HCT116 (cell line): Measurements from ENCODE around the gene BFSP2.

ENCODE experiments used
- CEBPB ChIP-seq: IDR thresholded peaks from 2 replicates; pipeline ENCODE4 v1.6.1; 2012; ENCODE audit warnings: low read depth
- ELF1 ChIP-seq: IDR thresholded peaks from 2 replicates; pipeline ENCODE4 v1.6.1; 2012; ENCODE audit warnings: low read depth, borderline replicate concordance
- EZH2phosphoT487 ChIP-seq: fragments of 200-600 bp; IDR thresholded peaks from 2 replicates; pipeline ENCODE4 v1.6.1; 2018; ENCODE audit warnings: antibody characterized with exemption, borderline replicate concordance
- POLR2A ChIP-seq: IDR thresholded peaks from 2 replicates; pipeline ENCODE4 v1.7.0; 2011; ENCODE audit warnings: borderline replicate concordance; ENCODE audit not compliant: insufficient read depth, insufficient read length; ENCODE audit errors: extremely low read depth
- POLR2AphosphoS5 ChIP-seq: IDR thresholded peaks from 2 replicates; pipeline ENCODE4 v1.6.1; 2011; ENCODE audit warnings: mild to moderate bottlenecking, low read depth, low read length, moderate library complexity
- SIN3A ChIP-seq: IDR thresholded peaks from 2 replicates; pipeline ENCODE4 v1.6.1; 2012; ENCODE audit warnings: low read depth
- YY1 ChIP-seq: IDR thresholded peaks from 2 replicates; pipeline ENCODE4 v1.6.1; 2011; ENCODE audit warnings: low read length, low read depth, moderate library complexity, mild to moderate bottlenecking; ENCODE audit not compliant: insufficient replicate concordance; ENCODE audit errors: extremely low read depth
- TF ChIP-seq, protein P1 (sequence below), 3 experiments: fragments of 200-600 bp in 1 of 3; sonication (generic) in 1 of 3; IDR thresholded peaks in 2 of 3; conservative IDR thresholded peaks in 1 of 3; 2 replicates each; pipeline ENCODE4 v1.5.1; 2012 to 2017; ENCODE audit warnings: low read depth in 2 of 3, low read length in 2 of 3, antibody characterized with exemption in 1 of 3, borderline replicate concordance in 1 of 3, control low read depth in 1 of 3, mild to moderate bottlenecking in 1 of 3, mixed read lengths in 1 of 3, mixed run types in 1 of 3, moderate library complexity in 1 of 3; ENCODE audit not compliant: insufficient read depth in 1 of 3
- TF ChIP-seq, protein P2 (sequence below): IDR thresholded peaks from 2 replicates; pipeline ENCODE4 v1.6.1; 2012; ENCODE audit warnings: low read depth
- TF ChIP-seq, protein P3 (sequence below): IDR thresholded peaks from 2 replicates; pipeline ENCODE4 v1.6.1; 2011; ENCODE audit warnings: mild to moderate bottlenecking, low read length, moderate library complexity; ENCODE audit not compliant: insufficient replicate concordance; ENCODE audit errors: extremely low read depth

DNA sequence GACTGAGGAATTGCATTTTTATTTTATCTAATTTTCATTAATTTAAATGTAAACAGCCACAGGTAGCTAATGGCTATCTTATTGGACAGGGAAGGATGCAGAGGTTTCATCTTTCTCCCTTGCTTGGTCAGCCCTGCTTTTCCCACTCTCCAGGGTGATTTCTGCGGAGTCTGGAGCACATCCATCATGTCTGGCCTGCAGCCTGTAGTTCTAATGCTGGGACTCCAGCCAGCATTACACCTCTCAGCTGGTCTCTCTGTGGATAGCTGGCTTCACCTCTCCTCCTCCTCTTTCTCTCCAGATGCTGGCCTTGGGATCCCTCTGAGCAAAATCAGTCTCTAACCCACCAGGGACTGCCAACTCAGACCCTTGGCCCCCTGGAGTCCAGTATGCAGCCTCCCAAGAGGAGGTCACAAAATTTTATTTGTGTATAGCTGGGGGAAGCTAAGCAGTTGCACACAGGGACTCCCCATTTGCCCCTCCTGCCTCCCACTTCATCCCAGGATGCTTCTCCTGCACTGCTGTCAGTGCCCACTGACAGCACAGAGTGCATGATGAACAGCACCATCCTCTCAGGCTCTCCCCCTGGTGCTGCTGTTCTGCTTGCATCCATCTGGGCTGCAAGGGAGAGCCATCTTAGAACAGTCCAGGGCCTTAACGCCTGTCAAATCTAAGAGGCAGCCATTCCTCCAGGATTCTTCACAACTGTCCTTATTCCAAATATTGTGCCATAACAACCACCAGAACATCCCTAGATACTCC is 1.7 kb downstream of the BFSP2 start:
- TF ChIP-seq, protein P1, sequence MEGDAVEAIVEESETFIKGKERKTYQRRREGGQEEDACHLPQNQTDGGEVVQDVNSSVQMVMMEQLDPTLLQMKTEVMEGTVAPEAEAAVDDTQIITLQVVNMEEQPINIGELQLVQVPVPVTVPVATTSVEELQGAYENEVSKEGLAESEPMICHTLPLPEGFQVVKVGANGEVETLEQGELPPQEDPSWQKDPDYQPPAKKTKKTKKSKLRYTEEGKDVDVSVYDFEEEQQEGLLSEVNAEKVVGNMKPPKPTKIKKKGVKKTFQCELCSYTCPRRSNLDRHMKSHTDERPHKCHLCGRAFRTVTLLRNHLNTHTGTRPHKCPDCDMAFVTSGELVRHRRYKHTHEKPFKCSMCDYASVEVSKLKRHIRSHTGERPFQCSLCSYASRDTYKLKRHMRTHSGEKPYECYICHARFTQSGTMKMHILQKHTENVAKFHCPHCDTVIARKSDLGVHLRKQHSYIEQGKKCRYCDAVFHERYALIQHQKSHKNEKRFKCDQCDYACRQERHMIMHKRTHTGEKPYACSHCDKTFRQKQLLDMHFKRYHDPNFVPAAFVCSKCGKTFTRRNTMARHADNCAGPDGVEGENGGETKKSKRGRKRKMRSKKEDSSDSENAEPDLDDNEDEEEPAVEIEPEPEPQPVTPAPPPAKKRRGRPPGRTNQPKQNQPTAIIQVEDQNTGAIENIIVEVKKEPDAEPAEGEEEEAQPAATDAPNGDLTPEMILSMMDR (IDR thresholded peaks at IDR 0.05 in 2 of 3, conservative IDR thresholded peaks at IDR 0.05 in 1 of 3; ENCODE audit: borderline replicate concordance in 1 of 3, insufficient read depth in 1 of 3, low read depth in 2 of 3, low read length in 2 of 3) = no peak
- TF ChIP-seq SIN3A (no peak), ELF1 (no peak), CEBPB (no peak), YY1 (no peak), POLR2A (no peak), EZH2phosphoT487 (no peak), POLR2AphosphoS5 (no peak)
- TF ChIP-seq, protein P2, sequence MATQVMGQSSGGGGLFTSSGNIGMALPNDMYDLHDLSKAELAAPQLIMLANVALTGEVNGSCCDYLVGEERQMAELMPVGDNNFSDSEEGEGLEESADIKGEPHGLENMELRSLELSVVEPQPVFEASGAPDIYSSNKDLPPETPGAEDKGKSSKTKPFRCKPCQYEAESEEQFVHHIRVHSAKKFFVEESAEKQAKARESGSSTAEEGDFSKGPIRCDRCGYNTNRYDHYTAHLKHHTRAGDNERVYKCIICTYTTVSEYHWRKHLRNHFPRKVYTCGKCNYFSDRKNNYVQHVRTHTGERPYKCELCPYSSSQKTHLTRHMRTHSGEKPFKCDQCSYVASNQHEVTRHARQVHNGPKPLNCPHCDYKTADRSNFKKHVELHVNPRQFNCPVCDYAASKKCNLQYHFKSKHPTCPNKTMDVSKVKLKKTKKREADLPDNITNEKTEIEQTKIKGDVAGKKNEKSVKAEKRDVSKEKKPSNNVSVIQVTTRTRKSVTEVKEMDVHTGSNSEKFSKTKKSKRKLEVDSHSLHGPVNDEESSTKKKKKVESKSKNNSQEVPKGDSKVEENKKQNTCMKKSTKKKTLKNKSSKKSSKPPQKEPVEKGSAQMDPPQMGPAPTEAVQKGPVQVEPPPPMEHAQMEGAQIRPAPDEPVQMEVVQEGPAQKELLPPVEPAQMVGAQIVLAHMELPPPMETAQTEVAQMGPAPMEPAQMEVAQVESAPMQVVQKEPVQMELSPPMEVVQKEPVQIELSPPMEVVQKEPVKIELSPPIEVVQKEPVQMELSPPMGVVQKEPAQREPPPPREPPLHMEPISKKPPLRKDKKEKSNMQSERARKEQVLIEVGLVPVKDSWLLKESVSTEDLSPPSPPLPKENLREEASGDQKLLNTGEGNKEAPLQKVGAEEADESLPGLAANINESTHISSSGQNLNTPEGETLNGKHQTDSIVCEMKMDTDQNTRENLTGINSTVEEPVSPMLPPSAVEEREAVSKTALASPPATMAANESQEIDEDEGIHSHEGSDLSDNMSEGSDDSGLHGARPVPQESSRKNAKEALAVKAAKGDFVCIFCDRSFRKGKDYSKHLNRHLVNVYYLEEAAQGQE = no peak
- TF ChIP-seq, protein P3, sequence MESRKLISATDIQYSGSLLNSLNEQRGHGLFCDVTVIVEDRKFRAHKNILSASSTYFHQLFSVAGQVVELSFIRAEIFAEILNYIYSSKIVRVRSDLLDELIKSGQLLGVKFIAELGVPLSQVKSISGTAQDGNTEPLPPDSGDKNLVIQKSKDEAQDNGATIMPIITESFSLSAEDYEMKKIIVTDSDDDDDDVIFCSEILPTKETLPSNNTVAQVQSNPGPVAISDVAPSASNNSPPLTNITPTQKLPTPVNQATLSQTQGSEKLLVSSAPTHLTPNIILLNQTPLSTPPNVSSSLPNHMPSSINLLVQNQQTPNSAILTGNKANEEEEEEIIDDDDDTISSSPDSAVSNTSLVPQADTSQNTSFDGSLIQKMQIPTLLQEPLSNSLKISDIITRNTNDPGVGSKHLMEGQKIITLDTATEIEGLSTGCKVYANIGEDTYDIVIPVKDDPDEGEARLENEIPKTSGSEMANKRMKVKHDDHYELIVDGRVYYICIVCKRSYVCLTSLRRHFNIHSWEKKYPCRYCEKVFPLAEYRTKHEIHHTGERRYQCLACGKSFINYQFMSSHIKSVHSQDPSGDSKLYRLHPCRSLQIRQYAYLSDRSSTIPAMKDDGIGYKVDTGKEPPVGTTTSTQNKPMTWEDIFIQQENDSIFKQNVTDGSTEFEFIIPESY = no peak
